HepG2 (cell line): Measurements from ENCODE around the gene EFS. TPM values are rescaled to one million over a fixed set of nuclear protein-coding genes. Genes with fewer than 3 reads are reported as not detected.

Experiments used
- ATRX ChIP-seq: sonication (generic); formaldehyde crosslinking; IDR thresholded peaks from 2 replicates; pipeline ENCODE4 v1.4.0; 2020; ENCODE audit warnings: missing genetic modification reagents, borderline replicate concordance
- GATA4 ChIP-seq: sonication (generic); IDR thresholded peaks from 2 replicates; pipeline ENCODE4 v1.6.1; 2016; ENCODE audit warnings: antibody characterized with exemption, low read depth, borderline replicate concordance
- HNRNPH1 ChIP-seq: fragments of 200-400 bp; formaldehyde crosslinking; optimal IDR thresholded peaks from 2 replicates; pipeline ENCODE3; 2017; ENCODE audit warnings: mild to moderate bottlenecking, low read depth, low read length
- HNRNPLL ChIP-seq: fragments of 200-400 bp; formaldehyde crosslinking; IDR thresholded peaks from 2 replicates; pipeline ENCODE4 v1.6.1; 2017; ENCODE audit warnings: mild to moderate bottlenecking, low read depth, low read length; ENCODE audit not compliant: poor library complexity, severe bottlenecking
- MEIS2 ChIP-seq: sonication (generic); formaldehyde crosslinking; IDR thresholded peaks from 2 replicates; pipeline ENCODE4 v1.9.0; 2021; ENCODE audit warnings: mild to moderate bottlenecking, missing genetic modification reagents
- NCOA5 ChIP-seq: sonication (generic); formaldehyde crosslinking; IDR thresholded peaks from 2 replicates; pipeline ENCODE4 v1.4.0; 2020; ENCODE audit warnings: missing genetic modification reagents
- RFX1 ChIP-seq: fragments of 450-650 bp; IDR thresholded peaks from 2 replicates; pipeline ENCODE4 v1.6.1; 2017
- ZFY ChIP-seq: sonication (generic); formaldehyde crosslinking; IDR thresholded peaks from 2 replicates; pipeline ENCODE4 v1.4.0; 2020; ENCODE audit warnings: missing genetic modification reagents
- ZKSCAN1 ChIP-seq: fragments of 150-350 bp; IDR thresholded peaks from 2 replicates; pipeline ENCODE4 v1.6.1; 2014; ENCODE audit warnings: low read length
- ZNF230 ChIP-seq: sonication (generic); formaldehyde crosslinking; IDR thresholded peaks from 2 replicates; pipeline ENCODE4 v1.4.0; 2020; ENCODE audit warnings: mild to moderate bottlenecking, missing genetic modification reagents
- ZNF383 ChIP-seq: sonication (generic); formaldehyde crosslinking; IDR thresholded peaks from 2 replicates; pipeline ENCODE4 v1.4.0; 2020; ENCODE audit warnings: missing genetic modification reagents, mild to moderate bottlenecking, borderline replicate concordance
- ZNF441 ChIP-seq: sonication (generic); formaldehyde crosslinking; IDR thresholded peaks from 2 replicates; pipeline ENCODE4 v1.7.0; 2021; ENCODE audit warnings: missing genetic modification reagents, borderline replicate concordance
- ZNF552 ChIP-seq: sonication (generic); formaldehyde crosslinking; IDR thresholded peaks from 2 replicates; pipeline ENCODE4 v1.9.0; 2022; ENCODE audit warnings: missing genetic modification reagents, mild to moderate bottlenecking, borderline replicate concordance
- ZSCAN12 ChIP-seq: sonication (generic); formaldehyde crosslinking; IDR thresholded peaks from 2 replicates; pipeline ENCODE4 v1.9.0; 2021; ENCODE audit warnings: mild to moderate bottlenecking, missing genetic modification reagents
- polyA plus RNA-seq, 8 experiments: library from polyadenylated mRNA; depleted of rRNA in 3 of 8; stranded (reverse) in 7 of 8; unstranded in 1 of 8; fragments of >200 nt; fragmentation: Illumina TruSeq in 4 of 8; extraction: Trizol in 4 of 8; gene quantifications; 2 replicates each; pipeline versions ENCODE4 v1.2.1 to v1.2.3, GENCODE V29; 2011 to 2016; ENCODE audit warnings: low read depth in 4 of 8, missing spikeins in 1 of 8, mixed read lengths in 1 of 8; ENCODE audit not compliant: insufficient read depth in 1 of 8
- total RNA-seq, 5 experiments: library from RNA; depleted of rRNA; stranded (reverse); fragments of >200 nt; fragmentation: Illumina TruSeq; extraction: Trizol; gene quantifications; 2 replicates each; pipeline ENCODE4 v1.2.3, GENCODE V29; 2016; ENCODE audit warnings: low read depth in 1 of 5
- TF ChIP-seq, protein P1 (sequence below): sonication (generic); formaldehyde crosslinking; IDR thresholded peaks from 2 replicates; pipeline ENCODE4; 2020; ENCODE audit warnings: missing genetic modification reagents, mild to moderate bottlenecking, borderline replicate concordance
- TF ChIP-seq, protein P2 (sequence below), 2 experiments: sonication (generic) in 1 of 2; formaldehyde crosslinking in 1 of 2; IDR thresholded peaks; 2 replicates each; pipeline versions ENCODE4 v1.5.1 to v1.6.1; 2011 to 2020; ENCODE audit warnings: borderline replicate concordance in 1 of 2, low read depth in 1 of 2, low read length in 1 of 2, mild to moderate bottlenecking in 1 of 2, missing genetic modification reagents in 1 of 2, moderate library complexity in 1 of 2
- TF ChIP-seq, protein P3 (sequence below): IDR thresholded peaks from 2 replicates; pipeline ENCODE4 v1.6.1; 2018; ENCODE audit warnings: missing genetic modification reagents
- TF ChIP-seq, protein P4 (sequence below): sonication (generic); formaldehyde crosslinking; IDR thresholded peaks from 2 replicates; pipeline ENCODE4 v1.5.0; 2020; ENCODE audit warnings: mild to moderate bottlenecking, missing genetic modification reagents
- TF ChIP-seq, protein P5 (sequence below): IDR thresholded peaks from 2 replicates; pipeline ENCODE4 v1.6.1; 2016; ENCODE audit warnings: low read depth, borderline replicate concordance

The EFS gene
- total and polyA plus RNA-seq, 2 of the 13 experiments (the other 11 are each of a cell fraction or from before 2014, with no cell fraction given), result not detected

DNA sequence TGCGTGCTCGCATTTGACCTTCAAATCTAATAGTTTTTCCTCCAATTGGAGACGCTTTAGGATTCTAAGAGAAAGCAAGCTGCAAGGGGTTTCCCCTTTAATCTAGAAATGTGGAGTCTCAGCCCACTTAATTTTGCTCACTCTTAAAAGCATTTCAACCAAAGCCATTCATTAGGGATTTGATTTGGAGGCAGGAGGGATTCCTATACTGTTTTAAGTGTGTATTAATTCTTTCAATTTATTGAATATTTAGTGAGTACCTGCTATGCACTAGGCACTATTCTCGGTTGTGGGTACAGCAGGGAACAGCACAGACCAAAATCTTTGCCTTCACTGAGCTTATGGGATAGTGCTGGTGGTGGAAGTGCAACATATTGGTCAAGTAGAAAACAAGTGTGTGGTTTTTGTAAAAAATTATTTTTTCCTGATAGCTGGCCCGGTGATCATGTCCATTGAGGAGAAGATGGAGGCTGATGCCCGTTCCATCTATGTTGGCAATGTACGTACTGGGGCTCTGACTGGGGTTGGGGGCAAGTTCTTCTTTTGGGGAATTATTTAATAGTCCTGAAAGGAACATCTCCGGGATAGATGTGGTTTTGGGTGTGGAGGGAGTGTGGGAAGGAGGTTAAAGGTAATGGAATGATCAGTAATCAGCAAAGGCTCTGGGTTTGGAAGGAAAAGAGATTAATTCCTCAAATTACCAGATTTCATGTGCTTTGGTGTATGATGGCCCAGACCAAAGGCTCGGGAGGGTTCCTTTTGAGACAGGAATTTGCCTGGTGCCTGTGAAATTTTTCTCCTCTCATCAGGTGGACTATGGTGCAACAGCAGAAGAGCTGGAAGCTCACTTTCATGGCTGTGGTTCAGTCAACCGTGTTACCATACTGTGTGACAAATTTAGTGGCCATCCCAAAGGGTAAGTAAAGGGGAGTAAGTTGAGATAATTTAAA, 42.1 kb downstream of the EFS start (continued):
- TF ChIP-seq, protein P1, sequence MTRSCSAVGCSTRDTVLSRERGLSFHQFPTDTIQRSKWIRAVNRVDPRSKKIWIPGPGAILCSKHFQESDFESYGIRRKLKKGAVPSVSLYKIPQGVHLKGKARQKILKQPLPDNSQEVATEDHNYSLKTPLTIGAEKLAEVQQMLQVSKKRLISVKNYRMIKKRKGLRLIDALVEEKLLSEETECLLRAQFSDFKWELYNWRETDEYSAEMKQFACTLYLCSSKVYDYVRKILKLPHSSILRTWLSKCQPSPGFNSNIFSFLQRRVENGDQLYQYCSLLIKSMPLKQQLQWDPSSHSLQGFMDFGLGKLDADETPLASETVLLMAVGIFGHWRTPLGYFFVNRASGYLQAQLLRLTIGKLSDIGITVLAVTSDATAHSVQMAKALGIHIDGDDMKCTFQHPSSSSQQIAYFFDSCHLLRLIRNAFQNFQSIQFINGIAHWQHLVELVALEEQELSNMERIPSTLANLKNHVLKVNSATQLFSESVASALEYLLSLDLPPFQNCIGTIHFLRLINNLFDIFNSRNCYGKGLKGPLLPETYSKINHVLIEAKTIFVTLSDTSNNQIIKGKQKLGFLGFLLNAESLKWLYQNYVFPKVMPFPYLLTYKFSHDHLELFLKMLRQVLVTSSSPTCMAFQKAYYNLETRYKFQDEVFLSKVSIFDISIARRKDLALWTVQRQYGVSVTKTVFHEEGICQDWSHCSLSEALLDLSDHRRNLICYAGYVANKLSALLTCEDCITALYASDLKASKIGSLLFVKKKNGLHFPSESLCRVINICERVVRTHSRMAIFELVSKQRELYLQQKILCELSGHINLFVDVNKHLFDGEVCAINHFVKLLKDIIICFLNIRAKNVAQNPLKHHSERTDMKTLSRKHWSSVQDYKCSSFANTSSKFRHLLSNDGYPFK (CRISPR knock-in tag), result no peak
- TF ChIP-seq RFX1 (no peak), NCOA5 (CRISPR knock-in tag) (no peak), ZKSCAN1 (no peak), HNRNPLL (no peak), HNRNPH1 (no peak), GATA4 (no peak), ZNF230 (no peak), ZFY (CRISPR knock-in tag) (no peak), ZSCAN12 (CRISPR knock-in tag) (no peak), ZNF441 (CRISPR knock-in tag) (no peak), ATRX (CRISPR knock-in tag) (no peak), ZNF383 (CRISPR knock-in tag) (no peak), ZNF552 (CRISPR knock-in tag) (no peak), MEIS2 (no peak)
- TF ChIP-seq, protein P2, sequence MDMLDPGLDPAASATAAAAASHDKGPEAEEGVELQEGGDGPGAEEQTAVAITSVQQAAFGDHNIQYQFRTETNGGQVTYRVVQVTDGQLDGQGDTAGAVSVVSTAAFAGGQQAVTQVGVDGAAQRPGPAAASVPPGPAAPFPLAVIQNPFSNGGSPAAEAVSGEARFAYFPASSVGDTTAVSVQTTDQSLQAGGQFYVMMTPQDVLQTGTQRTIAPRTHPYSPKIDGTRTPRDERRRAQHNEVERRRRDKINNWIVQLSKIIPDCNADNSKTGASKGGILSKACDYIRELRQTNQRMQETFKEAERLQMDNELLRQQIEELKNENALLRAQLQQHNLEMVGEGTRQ (IDR thresholded peaks at IDR 0.05; ENCODE audit: low read depth, low read length), result no peak
- TF ChIP-seq, protein P2 (CRISPR knock-in tag; IDR thresholded peaks at IDR 0.05; ENCODE audit: borderline replicate concordance), result no peak
- TF ChIP-seq, protein P3, sequence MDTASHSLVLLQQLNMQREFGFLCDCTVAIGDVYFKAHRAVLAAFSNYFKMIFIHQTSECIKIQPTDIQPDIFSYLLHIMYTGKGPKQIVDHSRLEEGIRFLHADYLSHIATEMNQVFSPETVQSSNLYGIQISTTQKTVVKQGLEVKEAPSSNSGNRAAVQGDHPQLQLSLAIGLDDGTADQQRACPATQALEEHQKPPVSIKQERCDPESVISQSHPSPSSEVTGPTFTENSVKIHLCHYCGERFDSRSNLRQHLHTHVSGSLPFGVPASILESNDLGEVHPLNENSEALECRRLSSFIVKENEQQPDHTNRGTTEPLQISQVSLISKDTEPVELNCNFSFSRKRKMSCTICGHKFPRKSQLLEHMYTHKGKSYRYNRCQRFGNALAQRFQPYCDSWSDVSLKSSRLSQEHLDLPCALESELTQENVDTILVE (CRISPR knock-in tag), result no peak
- TF ChIP-seq, protein P4, sequence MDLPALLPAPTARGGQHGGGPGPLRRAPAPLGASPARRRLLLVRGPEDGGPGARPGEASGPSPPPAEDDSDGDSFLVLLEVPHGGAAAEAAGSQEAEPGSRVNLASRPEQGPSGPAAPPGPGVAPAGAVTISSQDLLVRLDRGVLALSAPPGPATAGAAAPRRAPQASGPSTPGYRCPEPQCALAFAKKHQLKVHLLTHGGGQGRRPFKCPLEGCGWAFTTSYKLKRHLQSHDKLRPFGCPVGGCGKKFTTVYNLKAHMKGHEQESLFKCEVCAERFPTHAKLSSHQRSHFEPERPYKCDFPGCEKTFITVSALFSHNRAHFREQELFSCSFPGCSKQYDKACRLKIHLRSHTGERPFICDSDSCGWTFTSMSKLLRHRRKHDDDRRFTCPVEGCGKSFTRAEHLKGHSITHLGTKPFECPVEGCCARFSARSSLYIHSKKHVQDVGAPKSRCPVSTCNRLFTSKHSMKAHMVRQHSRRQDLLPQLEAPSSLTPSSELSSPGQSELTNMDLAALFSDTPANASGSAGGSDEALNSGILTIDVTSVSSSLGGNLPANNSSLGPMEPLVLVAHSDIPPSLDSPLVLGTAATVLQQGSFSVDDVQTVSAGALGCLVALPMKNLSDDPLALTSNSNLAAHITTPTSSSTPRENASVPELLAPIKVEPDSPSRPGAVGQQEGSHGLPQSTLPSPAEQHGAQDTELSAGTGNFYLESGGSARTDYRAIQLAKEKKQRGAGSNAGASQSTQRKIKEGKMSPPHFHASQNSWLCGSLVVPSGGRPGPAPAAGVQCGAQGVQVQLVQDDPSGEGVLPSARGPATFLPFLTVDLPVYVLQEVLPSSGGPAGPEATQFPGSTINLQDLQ, result no peak
- TF ChIP-seq, protein P5, sequence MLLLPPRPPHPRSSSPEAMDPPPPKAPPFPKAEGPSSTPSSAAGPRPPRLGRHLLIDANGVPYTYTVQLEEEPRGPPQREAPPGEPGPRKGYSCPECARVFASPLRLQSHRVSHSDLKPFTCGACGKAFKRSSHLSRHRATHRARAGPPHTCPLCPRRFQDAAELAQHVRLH (CRISPR knock-in tag), result peak; percentile 51; the same call in 1 of the 2 replicates
